OCI-LY7 (cell line): ENCODE results near the gene PTPN18.

Source experiments
- EZH2phosphoT487 ChIP-seq: fragments of 200-600 bp; sonication (generic); IDR thresholded peaks from 2 replicates; pipeline ENCODE4 v1.6.1; 2018; ENCODE audit warnings: low read depth, borderline replicate concordance, mild to moderate bottlenecking, mixed run types, antibody characterized with exemption, low read length, moderate library complexity, mixed read lengths
- TF ChIP-seq, protein P1 (sequence below): fragments of 200-600 bp; sonication (generic); conservative IDR thresholded peaks from 2 replicates; pipeline ENCODE4 v1.5.1; 2014; ENCODE audit warnings: mild to moderate bottlenecking, antibody characterized with exemption, low read length, moderate library complexity, mixed read lengths

GRCh38 chr2:130349174-130349573 lies 6.7 kb upstream of the PTPN18 start:
- TF ChIP-seq, protein P1, sequence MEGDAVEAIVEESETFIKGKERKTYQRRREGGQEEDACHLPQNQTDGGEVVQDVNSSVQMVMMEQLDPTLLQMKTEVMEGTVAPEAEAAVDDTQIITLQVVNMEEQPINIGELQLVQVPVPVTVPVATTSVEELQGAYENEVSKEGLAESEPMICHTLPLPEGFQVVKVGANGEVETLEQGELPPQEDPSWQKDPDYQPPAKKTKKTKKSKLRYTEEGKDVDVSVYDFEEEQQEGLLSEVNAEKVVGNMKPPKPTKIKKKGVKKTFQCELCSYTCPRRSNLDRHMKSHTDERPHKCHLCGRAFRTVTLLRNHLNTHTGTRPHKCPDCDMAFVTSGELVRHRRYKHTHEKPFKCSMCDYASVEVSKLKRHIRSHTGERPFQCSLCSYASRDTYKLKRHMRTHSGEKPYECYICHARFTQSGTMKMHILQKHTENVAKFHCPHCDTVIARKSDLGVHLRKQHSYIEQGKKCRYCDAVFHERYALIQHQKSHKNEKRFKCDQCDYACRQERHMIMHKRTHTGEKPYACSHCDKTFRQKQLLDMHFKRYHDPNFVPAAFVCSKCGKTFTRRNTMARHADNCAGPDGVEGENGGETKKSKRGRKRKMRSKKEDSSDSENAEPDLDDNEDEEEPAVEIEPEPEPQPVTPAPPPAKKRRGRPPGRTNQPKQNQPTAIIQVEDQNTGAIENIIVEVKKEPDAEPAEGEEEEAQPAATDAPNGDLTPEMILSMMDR = no peak
- TF ChIP-seq EZH2phosphoT487 = no peak
